H9 (cell line): ENCODE data around the gene CRELD2. TPM values are rescaled to one million over a fixed set of nuclear protein-coding genes. Genes with fewer than 3 reads are reported as not detected.

Experiments
- DNase-seq: peaks from one replicate; pipeline ENCODE4 v3.0.0-alpha.2; 2017
- H2AFZ ChIP-seq: one replicate; pipeline ENCODE4 v1.6.1; 2013; ENCODE audit warnings: mild to moderate bottlenecking, low read length, control low read depth, moderate library complexity
- H2AK5ac ChIP-seq: 2 replicates; pipeline ENCODE4 v1.6.1; 2013; ENCODE audit warnings: low read length, control low read depth, mixed read lengths; ENCODE audit not compliant: insufficient read length
- H2BK120ac ChIP-seq: one replicate; pipeline ENCODE4 v1.6.1; 2013; ENCODE audit warnings: low read depth, mild to moderate bottlenecking, low read length, control low read depth, inconsistent platforms; ENCODE audit not compliant: poor library complexity, severe bottlenecking
- H2BK12ac ChIP-seq: 2 replicates; pipeline ENCODE4 v1.6.1; 2013; ENCODE audit warnings: low read length, control low read depth, mixed read lengths, low read depth; ENCODE audit not compliant: insufficient read length
- H2BK15ac ChIP-seq: 2 replicates; pipeline ENCODE4 v1.6.1; 2013; ENCODE audit warnings: low read depth, low read length, control low read depth
- H2BK20ac ChIP-seq: one replicate; pipeline ENCODE4 v1.6.1; 2013; ENCODE audit warnings: low read depth, mild to moderate bottlenecking, low read length, control low read depth, inconsistent platforms; ENCODE audit not compliant: poor library complexity, severe bottlenecking
- H2BK5ac ChIP-seq: 2 replicates; pipeline ENCODE4 v1.6.1; 2013; ENCODE audit warnings: low read length, control low read depth, mixed read lengths; ENCODE audit not compliant: insufficient read length
- H3K14ac ChIP-seq: 2 replicates; pipeline ENCODE4 v1.6.1; 2013; ENCODE audit warnings: low read length, control low read depth; ENCODE audit not compliant: insufficient read depth
- H3K18ac ChIP-seq: 2 replicates; pipeline ENCODE4 v1.6.1; 2013; ENCODE audit warnings: low read depth, mild to moderate bottlenecking, mixed read lengths, low read length, control low read depth; ENCODE audit not compliant: insufficient read length
- H3K23ac ChIP-seq: 2 replicates; pipeline ENCODE4 v1.6.1; 2013; ENCODE audit warnings: low read length, control low read depth, mixed read lengths, low read depth; ENCODE audit not compliant: insufficient read length
- H3K23me2 ChIP-seq: 2 replicates; pipeline ENCODE4 v1.6.1; 2013; ENCODE audit warnings: low read depth, mild to moderate bottlenecking, mixed read lengths, low read length, control low read depth; ENCODE audit not compliant: insufficient read length, poor library complexity, severe bottlenecking
- H3K27ac ChIP-seq: 2 replicates; pipeline ENCODE4 v1.5.1; 2013; ENCODE audit warnings: low read length, control low read depth, mixed read lengths, low read depth; ENCODE audit not compliant: insufficient read length
- H3K27me3 ChIP-seq: 2 replicates; pipeline ENCODE4 v1.6.1; 2013; ENCODE audit warnings: low read length, control low read depth, inconsistent platforms; ENCODE audit not compliant: insufficient read depth
- H3K4ac ChIP-seq: 2 replicates; pipeline ENCODE4 v1.6.1; 2013; ENCODE audit warnings: low read depth, mild to moderate bottlenecking, control low read depth, inconsistent platforms, low read length, moderate library complexity
- H3K4me1 ChIP-seq: 2 replicates; pipeline ENCODE4 v1.6.1; 2013; ENCODE audit warnings: low read length, control low read depth, inconsistent platforms; ENCODE audit not compliant: insufficient read depth
- H3K4me2 ChIP-seq: 2 replicates; pipeline ENCODE4 v1.6.1; 2013; ENCODE audit warnings: low read length, control low read depth, mixed read lengths; ENCODE audit not compliant: insufficient read length, insufficient read depth
- H3K56ac ChIP-seq: 2 replicates; pipeline ENCODE4 v1.6.1; 2013; ENCODE audit warnings: low read depth, mild to moderate bottlenecking, mixed read lengths, low read length, control low read depth; ENCODE audit not compliant: insufficient read length
- H3K79me1 ChIP-seq: 2 replicates; pipeline ENCODE4 v1.6.1; 2013; ENCODE audit warnings: low read depth, mild to moderate bottlenecking, moderate library complexity, low read length, control low read depth, inconsistent platforms; ENCODE audit not compliant: insufficient read depth, poor library complexity, severe bottlenecking
- H3K79me2 ChIP-seq: 2 replicates; pipeline ENCODE4 v1.6.1; 2013; ENCODE audit warnings: low read length, control low read depth, inconsistent platforms; ENCODE audit not compliant: insufficient read depth
- H3K9ac ChIP-seq: 2 replicates; pipeline ENCODE4 v1.6.1; 2013; ENCODE audit warnings: low read length, control low read depth, mixed read lengths; ENCODE audit not compliant: insufficient read length; ENCODE audit errors: extremely low read depth
- H3K9me3 ChIP-seq: one replicate; pipeline ENCODE4 v1.6.1; 2013; ENCODE audit warnings: low read depth, low read length, inconsistent platforms; ENCODE audit not compliant: control insufficient read depth
- H3T11ph ChIP-seq: one replicate; pipeline ENCODE4 v1.6.1; 2013; ENCODE audit warnings: mild to moderate bottlenecking, low read length, control low read depth, inconsistent platforms
- H4K20me1 ChIP-seq: one replicate; pipeline ENCODE4 v1.6.1; 2013; ENCODE audit not compliant: control insufficient read depth, insufficient read length, insufficient read depth
- H4K5ac ChIP-seq: 2 replicates; pipeline ENCODE4 v1.6.1; 2013; ENCODE audit warnings: low read depth, mild to moderate bottlenecking, mixed read lengths, low read length, control low read depth; ENCODE audit not compliant: insufficient read length
- H4K8ac ChIP-seq: replicated peaks from 2 replicates; pipeline ENCODE4 v1.6.1; 2013; ENCODE audit warnings: low read length, control low read depth, mixed read lengths, low read depth; ENCODE audit not compliant: insufficient read length
- H4K91ac ChIP-seq: 2 replicates; pipeline ENCODE4 v1.6.1; 2013; ENCODE audit warnings: low read depth, mild to moderate bottlenecking, moderate library complexity, mixed read lengths, low read length, control low read depth; ENCODE audit not compliant: insufficient read length
- H3K27ac Mint-ChIP-seq, 3 experiments: 2 replicates in 2 of 3; 3 replicates in 1 of 3; pipeline ENCODE4 v1.8.0; 2020 to 2021; ENCODE audit warnings: mixed read lengths in 3 of 3, mild to moderate bottlenecking in 1 of 3, moderate library complexity in 1 of 3
- H3K27me3 Mint-ChIP-seq: 2 replicates; pipeline ENCODE4 v1.8.0; 2021; ENCODE audit warnings: low read depth, mild to moderate bottlenecking, moderate library complexity, mixed read lengths
- H3K36me3 Mint-ChIP-seq, 3 experiments: 2 replicates in 2 of 3; 3 replicates in 1 of 3; pipeline ENCODE4 v1.8.0; 2020 to 2021; ENCODE audit warnings: low read depth in 3 of 3, mixed read lengths in 3 of 3; ENCODE audit not compliant: insufficient read depth in 1 of 3
- H3K4me1 Mint-ChIP-seq, 2 experiments: 2 replicates each; pipeline ENCODE4 v1.8.0; 2020; ENCODE audit warnings: mixed read lengths in 2 of 2
- H3K4me3 Mint-ChIP-seq, 2 experiments: 2 replicates in 1 of 2; 3 replicates in 1 of 2; pipeline ENCODE4 v1.8.0; 2020 to 2021; ENCODE audit warnings: mild to moderate bottlenecking in 2 of 2, mixed read lengths in 2 of 2, moderate library complexity in 1 of 2
- H3K9me3 Mint-ChIP-seq, 2 experiments: 2 replicates in 1 of 2; 3 replicates in 1 of 2; pipeline ENCODE4 v1.8.0; 2020; ENCODE audit warnings: mild to moderate bottlenecking in 2 of 2, mixed read lengths in 2 of 2, moderate library complexity in 1 of 2
- WGBS: extraction: QIAGEN DNeasy Blood & Tissue Kit; methylation state at CpG from one replicate; pipeline ENCODE4 v1.1.7; 2013; ENCODE audit warnings: missing lambda C conversion rate, low lambda C conversion rate, mixed read lengths; ENCODE audit not compliant: insufficient read length; ENCODE audit errors: extremely low coverage; 5-methylcytosine and 5-hydroxymethylcytosine counted together
- total RNA-seq: library from RNA; stranded (reverse); gene quantifications from 2 replicates; pipeline ENCODE4 v1.2.1, GENCODE V29; 2021
- TF ChIP-seq, protein P1 (sequence below): fragments of 200-600 bp; sonication (generic); conservative IDR thresholded peaks from 3 replicates; pipeline ENCODE4 v1.8.0; 2021; ENCODE audit warnings: antibody characterized with exemption, mild to moderate bottlenecking

The CRELD2 gene
- total RNA-seq, 1 experiment from 2014 or later, result 34.7 TPM

DNA sequence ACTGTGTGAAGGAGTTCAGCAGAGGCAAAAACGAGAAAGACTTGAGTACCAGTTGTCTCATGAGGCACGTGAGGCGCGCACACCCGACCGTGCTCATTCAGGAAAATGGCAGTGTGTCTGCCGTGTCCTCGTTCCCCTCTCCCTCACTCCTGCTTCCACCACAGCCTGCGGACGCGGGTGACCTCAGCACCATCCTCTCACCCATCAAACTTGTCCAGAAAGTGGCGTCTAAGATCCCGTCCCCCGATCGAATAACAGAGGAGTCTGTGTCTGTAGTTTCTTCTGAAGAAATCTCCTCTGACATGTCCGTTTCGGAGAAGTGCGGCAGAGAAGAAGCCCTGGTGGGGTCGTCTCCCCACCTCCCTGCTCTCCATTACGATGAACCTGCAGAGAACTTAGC lies 34.4 kb upstream of the CRELD2 start:
- Mint-ChIP-seq H3K36me3 (peaks cover 56 to 77% (median 68%) of the 10 kb centered on the region in 3 experiments), H3K27ac (peak overlapping the region in 1 of 3 experiments; percentile 24; a peak in 2 of 7 replicates)

More for the DNA sequence above, 34.4 kb upstream of the CRELD2 start:
- Mint-ChIP-seq H3K4me1 (peaks cover 8 to 9% of the 10 kb centered on the region in 2 experiments), H3K4me3 (no peak overlapping the region), H3K27me3 (no peaks in the 10 kb centered on the region), H3K9me3 (peaks cover 7 to 16% of the 10 kb centered on the region in 2 experiments; a peak in 4 of 5 replicates)
- no peak overlapping the region for H4K5ac ChIP-seq
- H3K27me3 ChIP-seq, result no peaks in the 10 kb centered on the region
- H3K79me2 ChIP-seq, result peaks cover 2% of the 10 kb centered on the region; the same call in 1 of the 2 replicates
- H3K9me3 ChIP-seq, result no peaks in the 10 kb centered on the region
- H3K23ac ChIP-seq, result no peak overlapping the region
- H3K27ac ChIP-seq, result no peak overlapping the region
- no peak overlapping the region for H4K8ac ChIP-seq
- no peak overlapping the region for H3K56ac ChIP-seq
- no peak overlapping the region for H3K9ac ChIP-seq
- H3K4ac ChIP-seq, result no peak overlapping the region
- H2AK5ac ChIP-seq, result no peak overlapping the region
- no peak overlapping the region for H2BK120ac ChIP-seq
- no peak overlapping the region for H3K4me2 ChIP-seq
- no peak overlapping the region for H3T11ph ChIP-seq
- TF ChIP-seq, protein P1, sequence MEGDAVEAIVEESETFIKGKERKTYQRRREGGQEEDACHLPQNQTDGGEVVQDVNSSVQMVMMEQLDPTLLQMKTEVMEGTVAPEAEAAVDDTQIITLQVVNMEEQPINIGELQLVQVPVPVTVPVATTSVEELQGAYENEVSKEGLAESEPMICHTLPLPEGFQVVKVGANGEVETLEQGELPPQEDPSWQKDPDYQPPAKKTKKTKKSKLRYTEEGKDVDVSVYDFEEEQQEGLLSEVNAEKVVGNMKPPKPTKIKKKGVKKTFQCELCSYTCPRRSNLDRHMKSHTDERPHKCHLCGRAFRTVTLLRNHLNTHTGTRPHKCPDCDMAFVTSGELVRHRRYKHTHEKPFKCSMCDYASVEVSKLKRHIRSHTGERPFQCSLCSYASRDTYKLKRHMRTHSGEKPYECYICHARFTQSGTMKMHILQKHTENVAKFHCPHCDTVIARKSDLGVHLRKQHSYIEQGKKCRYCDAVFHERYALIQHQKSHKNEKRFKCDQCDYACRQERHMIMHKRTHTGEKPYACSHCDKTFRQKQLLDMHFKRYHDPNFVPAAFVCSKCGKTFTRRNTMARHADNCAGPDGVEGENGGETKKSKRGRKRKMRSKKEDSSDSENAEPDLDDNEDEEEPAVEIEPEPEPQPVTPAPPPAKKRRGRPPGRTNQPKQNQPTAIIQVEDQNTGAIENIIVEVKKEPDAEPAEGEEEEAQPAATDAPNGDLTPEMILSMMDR, result no peak
- no peak overlapping the region for H2BK12ac ChIP-seq
- H2BK15ac ChIP-seq, result no peak overlapping the region
- no peaks in the 10 kb centered on the region for H3K79me1 ChIP-seq
- no peak overlapping the region for H2BK5ac ChIP-seq
- no peak overlapping the region for H3K14ac ChIP-seq
- H2BK20ac ChIP-seq, result no peak overlapping the region
- no peak overlapping the region for H3K18ac ChIP-seq
- no peaks in the 10 kb centered on the region for H3K23me2 ChIP-seq
- no peak overlapping the region for H2AFZ ChIP-seq
- no CpG with 5 or more reads among the region's 20 CpGs for WGBS
- DNase-seq, result no peak
- H3K4me1 ChIP-seq, result no peaks in the 10 kb centered on the region; the same call in 1 of the 2 replicates
- H4K20me1 ChIP-seq, result peaks cover 5% of the 10 kb centered on the region
- no peak overlapping the region for H4K91ac ChIP-seq
